KMS-11 (cell line): ENCODE measurements around the gene ACTN4.

Source experiments
- H2AFZ ChIP-seq: fragments of 200-600 bp; sonication (generic); 2 replicates; pipeline ENCODE4 v1.6.1; 2016; ENCODE audit warnings: antibody characterized with exemption, mixed run types, low read depth
- H3K27ac ChIP-seq: fragments of 200-600 bp; sonication (generic); 2 replicates; pipeline ENCODE4 v1.6.1; 2016; ENCODE audit warnings: mild to moderate bottlenecking, mixed run types
- H3K27me3 ChIP-seq: fragments of 200-600 bp; sonication (generic); 2 replicates; pipeline ENCODE4 v1.6.1; 2017; ENCODE audit warnings: mild to moderate bottlenecking, low read depth, mixed run types, moderate library complexity; ENCODE audit not compliant: insufficient read depth
- H3K36me3 ChIP-seq: fragments of 200-600 bp; sonication (generic); 2 replicates; pipeline ENCODE4 v1.6.1; 2017; ENCODE audit warnings: mild to moderate bottlenecking, mixed run types; ENCODE audit not compliant: insufficient read depth
- H3K4me1 ChIP-seq: fragments of 200-600 bp; sonication (generic); 2 replicates; pipeline ENCODE4 v1.6.1; 2016; ENCODE audit warnings: mild to moderate bottlenecking, low read depth, mixed run types; ENCODE audit not compliant: poor library complexity, severe bottlenecking
- H3K4me2 ChIP-seq: fragments of 200-600 bp; sonication (generic); 2 replicates; pipeline ENCODE4 v1.7.0; 2016; ENCODE audit warnings: mild to moderate bottlenecking, mixed run types
- H3K4me3 ChIP-seq: fragments of 200-600 bp; sonication (generic); IDR thresholded peaks from 2 replicates; pipeline ENCODE4 v1.6.1; 2017; ENCODE audit warnings: low read depth, low read length, mixed read lengths; ENCODE audit not compliant: insufficient read depth
- H3K79me2 ChIP-seq: fragments of 200-600 bp; sonication (generic); 2 replicates; pipeline ENCODE4 v1.6.1; 2016; ENCODE audit warnings: low read depth, mixed run types; ENCODE audit not compliant: insufficient read depth
- H3K9ac ChIP-seq: fragments of 200-600 bp; sonication (generic); 2 replicates; pipeline ENCODE4 v1.6.1; 2016; ENCODE audit warnings: mild to moderate bottlenecking, mixed run types
- H4K20me1 ChIP-seq: fragments of 200-600 bp; sonication (generic); 2 replicates; pipeline ENCODE4 v1.6.1; 2016; ENCODE audit warnings: mild to moderate bottlenecking, mixed run types; ENCODE audit not compliant: insufficient read depth
- TF ChIP-seq, protein P1 (sequence below): fragments of 200-600 bp; sonication (generic); conservative IDR thresholded peaks from 2 replicates; pipeline ENCODE4 v1.6.1; 2017; ENCODE audit warnings: low read depth, mild to moderate bottlenecking, antibody characterized with exemption, low read length, moderate library complexity, mixed read lengths

The ACTN4 gene

DNA sequence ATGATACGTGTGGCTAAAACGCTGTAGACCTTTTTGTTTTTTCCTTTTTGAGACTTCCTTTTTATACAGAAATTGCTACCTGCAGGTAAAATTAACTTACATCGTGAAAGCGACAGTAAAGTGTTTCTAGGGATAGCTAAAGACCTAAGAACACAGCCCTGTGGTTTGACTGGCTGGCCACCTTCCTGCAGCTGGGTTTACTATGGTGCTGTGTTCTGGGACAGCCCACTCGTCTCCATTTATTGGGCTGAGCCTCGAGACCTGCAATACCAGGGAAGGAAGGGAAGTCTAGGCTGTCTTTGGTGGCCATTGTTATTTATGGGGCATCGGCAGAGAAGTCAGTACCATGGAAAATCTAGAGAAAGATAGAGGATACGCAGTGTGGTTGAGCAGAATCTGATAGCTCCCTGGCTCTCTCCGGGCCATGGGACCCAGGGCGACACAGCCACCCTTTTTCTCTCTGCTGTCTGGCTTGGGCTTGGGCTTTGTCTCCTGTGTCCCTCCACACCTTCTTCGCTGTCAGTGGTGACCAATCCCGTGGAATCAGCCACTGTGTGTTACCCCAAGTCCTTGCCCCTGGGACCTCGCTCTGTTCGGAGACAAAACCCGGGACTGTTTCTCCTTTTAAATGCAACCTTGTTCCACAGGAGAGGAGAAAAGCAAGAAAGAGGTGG is 30.9 kb downstream of the ACTN4 start:
- no peaks in the 10 kb centered on the region for H4K20me1 ChIP-seq

GRCh38 chr19:38678891-38679494 is 31.5 kb downstream of the ACTN4 start:
- Histone ChIP-seq H4K20me1 (no peaks in the 10 kb centered on the region), H3K9ac (no peak overlapping the region), H3K4me3 (no peak overlapping the region), H3K4me2 (no peak overlapping the region), H3K79me2 (peaks cover 68% of the 10 kb centered on the region), H3K36me3 (no peaks in the 10 kb centered on the region), H3K27me3 (no peaks in the 10 kb centered on the region), H3K27ac (no peak overlapping the region), H2AFZ (no peak overlapping the region), H3K4me1 (peaks cover 54% of the 10 kb centered on the region)
- TF ChIP-seq, protein P1, sequence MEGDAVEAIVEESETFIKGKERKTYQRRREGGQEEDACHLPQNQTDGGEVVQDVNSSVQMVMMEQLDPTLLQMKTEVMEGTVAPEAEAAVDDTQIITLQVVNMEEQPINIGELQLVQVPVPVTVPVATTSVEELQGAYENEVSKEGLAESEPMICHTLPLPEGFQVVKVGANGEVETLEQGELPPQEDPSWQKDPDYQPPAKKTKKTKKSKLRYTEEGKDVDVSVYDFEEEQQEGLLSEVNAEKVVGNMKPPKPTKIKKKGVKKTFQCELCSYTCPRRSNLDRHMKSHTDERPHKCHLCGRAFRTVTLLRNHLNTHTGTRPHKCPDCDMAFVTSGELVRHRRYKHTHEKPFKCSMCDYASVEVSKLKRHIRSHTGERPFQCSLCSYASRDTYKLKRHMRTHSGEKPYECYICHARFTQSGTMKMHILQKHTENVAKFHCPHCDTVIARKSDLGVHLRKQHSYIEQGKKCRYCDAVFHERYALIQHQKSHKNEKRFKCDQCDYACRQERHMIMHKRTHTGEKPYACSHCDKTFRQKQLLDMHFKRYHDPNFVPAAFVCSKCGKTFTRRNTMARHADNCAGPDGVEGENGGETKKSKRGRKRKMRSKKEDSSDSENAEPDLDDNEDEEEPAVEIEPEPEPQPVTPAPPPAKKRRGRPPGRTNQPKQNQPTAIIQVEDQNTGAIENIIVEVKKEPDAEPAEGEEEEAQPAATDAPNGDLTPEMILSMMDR = no peak

More for the DNA sequence above, 30.9 kb downstream of the ACTN4 start:
- Histone ChIP-seq H3K27me3 (no peaks in the 10 kb centered on the region), H3K79me2 (peaks cover 66% of the 10 kb centered on the region), H3K4me2 (no peak overlapping the region), H3K27ac (no peak overlapping the region), H3K36me3 (no peaks in the 10 kb centered on the region), H3K4me1 (peaks cover 48% of the 10 kb centered on the region), H2AFZ (no peak overlapping the region), H3K9ac (no peak overlapping the region), H3K4me3 (no peak overlapping the region)
- TF ChIP-seq, protein P1 = no peak

GRCh38 chr19:38679839-38680238 is 32.4 kb downstream of the ACTN4 start:
- Histone ChIP-seq H3K27ac (no peak overlapping the region), H3K4me2 (no peak overlapping the region)

DNA sequence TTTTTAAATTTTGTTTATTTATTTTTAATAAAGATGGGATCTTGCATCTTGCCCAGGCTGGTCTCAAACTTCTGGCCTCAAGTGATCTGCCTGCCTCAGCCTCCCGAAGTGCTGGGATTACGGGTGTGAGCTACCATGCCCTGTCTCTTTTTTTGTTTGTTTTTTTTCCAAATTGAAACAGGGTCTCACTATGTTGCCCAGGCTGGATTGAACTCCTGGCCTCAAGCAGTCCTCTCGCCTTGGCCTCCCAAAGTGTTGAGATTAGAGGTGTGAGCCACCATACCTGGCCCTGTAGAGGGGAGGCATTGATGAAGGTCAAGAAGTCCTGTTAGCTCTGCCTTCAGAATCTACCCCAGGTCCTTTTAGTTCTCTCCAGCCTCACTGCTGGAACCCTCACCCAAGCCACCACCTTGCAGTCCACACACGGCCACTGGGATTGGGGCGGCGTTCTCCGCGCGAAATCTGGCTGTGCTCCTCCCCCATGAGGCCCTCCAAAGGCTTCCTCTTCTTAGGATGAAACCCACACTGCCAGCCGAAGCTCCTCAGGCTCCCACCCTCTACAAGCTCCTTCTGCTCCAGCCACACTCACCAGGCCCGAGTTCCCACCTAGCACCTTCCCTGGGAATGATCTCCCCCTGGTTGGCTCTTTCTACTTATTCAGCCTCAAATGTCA is 34.9 kb downstream of the ACTN4 start:
- Histone ChIP-seq H3K36me3 (no peaks in the 10 kb centered on the region), H3K4me1 (peaks cover 72% of the 10 kb centered on the region), H3K4me3 (no peak overlapping the region), H3K27me3 (no peaks in the 10 kb centered on the region), H3K4me2 (peak overlapping the region; percentile 97; the same call in 1 of the 2 replicates), H3K27ac (peak overlapping the region; percentile 95; the same call in 1 of the 2 replicates), H3K79me2 (peaks cover 63% of the 10 kb centered on the region), H2AFZ (no peak overlapping the region), H4K20me1 (no peaks in the 10 kb centered on the region), H3K9ac (no peak overlapping the region; the same call in 1 of the 2 replicates)
- TF ChIP-seq, protein P1 = no peak

More at GRCh38 chr19:38679839-38680238, 32.4 kb downstream of the ACTN4 start:
- Histone ChIP-seq H3K4me3 (no peak overlapping the region), H3K36me3 (no peaks in the 10 kb centered on the region), H2AFZ (no peak overlapping the region), H3K4me1 (peaks cover 55% of the 10 kb centered on the region), H3K79me2 (peaks cover 64% of the 10 kb centered on the region), H3K9ac (no peak overlapping the region), H3K27me3 (no peaks in the 10 kb centered on the region), H4K20me1 (no peaks in the 10 kb centered on the region)
- TF ChIP-seq, protein P1 = no peak
